Lung (tissue), 16 donors: ENCODE measurements around the gene PNO1. TPM values are rescaled to one million over a fixed set of nuclear protein-coding genes. Genes with fewer than 3 reads are reported as not detected.
A peak's percentile ranks its signal among the peaks of the same experiment; 100 is the strongest.

Experiments
- ATAC-seq: fragments of 200-7000 bp; cut with Tn5 transposase; one replicate; pipeline ENCODE4 v1.9.1; 2020; ENCODE audit warnings: moderate number of reproducible peaks; ENCODE audit not compliant: insufficient read depth, low FRiP score
- DNase-seq, 3 donors: peaks; one replicate each; pipeline ENCODE4 v3.0.0-alpha.2; 2013 to 2017
- H3K27ac ChIP-seq, 2 donors: one replicate each; pipeline ENCODE4 v1.5.1; 2013; ENCODE audit warnings: mild to moderate bottlenecking in 2 of 2, moderate library complexity in 2 of 2, control low read depth in 1 of 2, inconsistent platforms in 1 of 2, low read depth in 1 of 2, low read length in 1 of 2
- H3K27me3 ChIP-seq, 3 donors: one replicate each; pipeline ENCODE4 v1.5.1; 2013; ENCODE audit warnings: low read length in 2 of 3; ENCODE audit not compliant: control insufficient read depth in 3 of 3, insufficient read depth in 3 of 3
- H3K36me3 ChIP-seq, 4 donors: one replicate each; pipeline ENCODE4 v1.5.1; 2013; ENCODE audit warnings: low read length in 4 of 4, mild to moderate bottlenecking in 1 of 4, moderate library complexity in 1 of 4; ENCODE audit not compliant: control insufficient read depth in 4 of 4, insufficient read depth in 4 of 4
- H3K4me1 ChIP-seq, 5 donors: one replicate each; pipeline ENCODE4 v1.5.1; 2013; ENCODE audit warnings: low read length in 5 of 5, mild to moderate bottlenecking in 2 of 5, moderate library complexity in 1 of 5; ENCODE audit not compliant: control insufficient read depth in 5 of 5, insufficient read depth in 5 of 5
- H3K4me3 ChIP-seq: one replicate; pipeline ENCODE4 v1.5.1; 2013; ENCODE audit warnings: mild to moderate bottlenecking, control low read depth, moderate library complexity
- H3K9ac ChIP-seq, 2 donors: one replicate each; pipeline ENCODE4 v1.5.1; 2013; ENCODE audit warnings: low read length in 2 of 2, control low read depth in 1 of 2; ENCODE audit not compliant: insufficient read depth in 1 of 2
- H3K9me3 ChIP-seq, 4 donors: one replicate each; pipeline ENCODE4 v1.5.1; 2013; ENCODE audit warnings: low read length in 3 of 4, mild to moderate bottlenecking in 1 of 4, moderate library complexity in 1 of 4; ENCODE audit not compliant: control insufficient read depth in 4 of 4, insufficient read depth in 3 of 4
- WGBS, 2 donors: extraction: QIAGEN DNeasy Blood & Tissue Kit; methylation state at CpG; one replicate each; pipeline ENCODE4 v1.1.7; 2013; 5-methylcytosine and 5-hydroxymethylcytosine counted together
- long read RNA-seq, 5 donors: transcript quantifications; one replicate each; lab custom pipeline, GENCODE V29; 2026
- polyA plus RNA-seq, 2 donors: library from polyadenylated mRNA; stranded (reverse); fragments of 200-250 nt; gene quantifications; one replicate each; pipeline ENCODE4 v1.2.1, GENCODE V29; 2013
- total RNA-seq, 2 donors: library from RNA; depleted of rRNA in 1 of 2; stranded (reverse); fragments of >200 nt in 1 of 2; gene quantifications; one replicate each; pipeline ENCODE4 v1.2.1, GENCODE V29; 2014 to 2021
- TF ChIP-seq, protein P1 (sequence below): IDR thresholded peaks from 2 replicates; pipeline ENCODE4 v1.5.1; 2012; ENCODE audit warnings: mild to moderate bottlenecking; ENCODE audit errors: control extremely low read depth, extremely low read depth
- donor health status: control.
- donor health status: control.
- donor health status: Bipolar disorder and iron deficiency.
- donor health status: healthy.
- donor health status: DM: yes; HTN: yes; CAD: no.

Gene PNO1
- total RNA-seq: 10 to 100 TPM in 1 of 2 donors, 1 to 10 TPM in 1; 7.8 to 13.3 TPM
- polyA plus RNA-seq: 10 to 100 TPM in 1 of 2 donors, 1 to 10 TPM in 1; 8.2 to 19.4 TPM
- long read RNA-seq, donor 1, transcript PNO1-201 (7 exons, 2,286 nt): major isoform, 13 of 13 reads
- long read RNA-seq, donor 1, partial matches to known transcripts: 0 of 13 reads
- long read RNA-seq, donor 1, other reads (novel, unspliced or antisense): 0 of 13 reads
- long read RNA-seq, donor 2, transcript PNO1-201 (7 exons, 2,286 nt): major isoform, 5 of 5 reads
- long read RNA-seq, donor 2, partial matches to known transcripts: 0 of 5 reads
- long read RNA-seq, donor 2, other reads (novel, unspliced or antisense): 0 of 5 reads
- long read RNA-seq, donor 3, partial matches to known transcripts: 0 of 4 reads
- long read RNA-seq, donor 3, other reads (novel, unspliced or antisense): 0 of 4 reads
- long read RNA-seq, donor 4, transcript PNO1-201 (7 exons, 2,286 nt): major isoform, 8 of 8 reads
- long read RNA-seq, donor 4, partial matches to known transcripts: 0 of 8 reads
- long read RNA-seq, donor 4, other reads (novel, unspliced or antisense): 0 of 8 reads
- long read RNA-seq, donor 5, transcript PNO1-201 (7 exons, 2,286 nt): major isoform, 8 of 8 reads
- long read RNA-seq, donor 5, partial matches to known transcripts: 0 of 8 reads
- long read RNA-seq, donor 5, other reads (novel, unspliced or antisense): 0 of 8 reads

DNA sequence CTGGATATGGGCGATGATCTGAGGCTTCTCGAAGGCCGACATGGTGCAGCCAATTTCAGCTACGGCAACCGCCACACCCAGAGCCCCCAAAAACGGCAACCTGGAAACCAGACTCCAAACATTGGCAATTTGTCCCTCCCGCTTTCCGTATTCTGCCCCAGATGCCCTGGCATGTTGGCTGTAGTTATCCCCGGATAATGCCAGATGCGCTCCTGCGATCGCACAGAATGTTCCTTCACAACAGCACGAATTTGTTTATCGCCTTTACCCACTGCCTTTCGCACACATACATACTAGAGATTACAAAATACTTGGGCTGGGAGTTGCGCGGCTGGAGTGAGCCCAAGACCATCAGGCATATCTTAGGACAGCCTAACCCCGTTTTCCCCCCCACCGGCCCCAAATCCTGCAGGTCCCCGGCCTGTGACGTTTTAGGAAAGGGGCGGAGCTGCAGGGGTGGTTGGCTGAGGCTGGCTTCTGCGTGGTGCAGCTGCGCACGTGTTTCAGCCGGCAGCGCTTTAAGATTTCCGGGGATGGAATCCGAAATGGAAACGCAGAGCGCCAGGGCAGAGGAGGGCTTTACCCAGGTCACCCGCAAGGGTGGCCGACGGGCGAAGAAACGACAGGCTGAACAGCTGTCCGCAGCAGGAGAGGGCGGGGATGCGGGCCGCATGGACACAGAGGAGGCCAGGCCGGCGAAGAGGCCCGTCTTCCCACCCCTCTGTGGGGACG, at the start of gene PNO1:
Gene PNO1, plus strand, starts transcription at position 487 of the 732 bp plus-strand sequence. Its CDS starts 47 bp downstream, at position 534.
- DNase-seq: peak; percentile 97 to 98 (median 98)
- Histone ChIP-seq H3K9me3 (no peaks in the 10 kb centered on the region), H3K4me1 (peaks cover 0 to 18% (median 8%) of the 10 kb centered on the region in 5 donors), H3K27me3 (no peaks in the 10 kb centered on the region), H3K36me3 (peaks cover 0 to 17% (median 5%) of the 10 kb centered on the region in 4 donors), H3K27ac (peak within 1 kb of the TSS; percentile 77 to 89), H3K9ac (peak within 1 kb of the TSS; percentile 95 to 100), H3K4me3 (peak within 1 kb of the TSS; percentile 99)
- TF ChIP-seq, protein P1, sequence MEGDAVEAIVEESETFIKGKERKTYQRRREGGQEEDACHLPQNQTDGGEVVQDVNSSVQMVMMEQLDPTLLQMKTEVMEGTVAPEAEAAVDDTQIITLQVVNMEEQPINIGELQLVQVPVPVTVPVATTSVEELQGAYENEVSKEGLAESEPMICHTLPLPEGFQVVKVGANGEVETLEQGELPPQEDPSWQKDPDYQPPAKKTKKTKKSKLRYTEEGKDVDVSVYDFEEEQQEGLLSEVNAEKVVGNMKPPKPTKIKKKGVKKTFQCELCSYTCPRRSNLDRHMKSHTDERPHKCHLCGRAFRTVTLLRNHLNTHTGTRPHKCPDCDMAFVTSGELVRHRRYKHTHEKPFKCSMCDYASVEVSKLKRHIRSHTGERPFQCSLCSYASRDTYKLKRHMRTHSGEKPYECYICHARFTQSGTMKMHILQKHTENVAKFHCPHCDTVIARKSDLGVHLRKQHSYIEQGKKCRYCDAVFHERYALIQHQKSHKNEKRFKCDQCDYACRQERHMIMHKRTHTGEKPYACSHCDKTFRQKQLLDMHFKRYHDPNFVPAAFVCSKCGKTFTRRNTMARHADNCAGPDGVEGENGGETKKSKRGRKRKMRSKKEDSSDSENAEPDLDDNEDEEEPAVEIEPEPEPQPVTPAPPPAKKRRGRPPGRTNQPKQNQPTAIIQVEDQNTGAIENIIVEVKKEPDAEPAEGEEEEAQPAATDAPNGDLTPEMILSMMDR: no peak
- peak; percentile 99 for ATAC-seq
- 0 to 1% methylated on average over 44 of the region's 44 CpGs for WGBS, 2 donors

DNA sequence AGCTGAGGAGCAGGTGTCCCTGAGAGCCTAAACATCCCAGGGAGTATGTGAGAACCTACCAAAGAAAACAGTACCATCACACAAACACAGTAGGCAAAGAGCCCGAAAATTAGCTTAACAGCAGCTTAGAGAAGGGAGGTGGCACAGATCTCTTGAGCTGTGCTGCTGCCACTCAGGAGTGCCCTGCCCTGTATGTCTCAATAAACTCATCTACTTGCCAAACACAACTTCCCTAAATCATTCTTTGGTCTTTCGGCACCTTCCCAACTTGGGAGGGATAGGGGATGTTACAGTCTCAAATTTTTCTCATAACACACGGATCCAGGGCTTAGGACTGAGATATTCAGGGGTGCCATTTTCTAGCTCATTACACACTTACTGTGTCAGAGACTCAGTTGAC, 49.6 kb upstream of the PNO1 start:
- 40 to 76% methylated on average over 3 of the region's 3 CpGs for WGBS, 2 donors
- no peak for DNase-seq
- peaks cover 0 to 4% (median 0%) of the 10 kb centered on the region in 4 donors for H3K9me3 ChIP-seq
- H3K27ac ChIP-seq: no peak overlapping the region
- no peaks in the 10 kb centered on the region for H3K27me3 ChIP-seq
- peak; percentile 53 for ATAC-seq
- H3K9ac ChIP-seq: no peak overlapping the region
- TF ChIP-seq, protein P1: no peak
- no peaks in the 10 kb centered on the region for H3K4me1 ChIP-seq
- no peak overlapping the region for H3K4me3 ChIP-seq
- H3K36me3 ChIP-seq: no peaks in the 10 kb centered on the region

DNA sequence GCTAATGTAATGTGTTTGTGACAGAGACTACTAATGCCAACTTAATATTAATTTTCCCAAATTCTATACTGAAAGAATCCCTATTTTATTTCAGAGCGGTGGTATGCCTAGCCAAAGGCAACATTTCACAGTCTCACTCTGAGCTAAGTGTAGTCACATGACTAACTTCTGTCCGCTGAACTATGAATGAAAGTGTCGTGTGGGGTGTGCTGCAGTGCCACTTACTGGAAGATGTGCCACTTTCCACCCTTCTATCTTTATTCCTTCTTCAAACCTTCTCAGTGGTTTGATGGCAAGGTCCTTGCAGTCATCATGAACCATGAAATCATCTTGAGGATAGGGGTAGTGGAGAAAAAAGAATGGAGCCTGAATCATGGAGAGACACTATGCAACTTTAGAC, 47.6 kb upstream of the PNO1 start:
- Histone ChIP-seq H3K9ac (no peak overlapping the region), H3K9me3 (peaks cover 0 to 4% (median 0%) of the 10 kb centered on the region in 4 donors), H3K27ac (no peak overlapping the region), H3K4me3 (no peak overlapping the region), H3K27me3 (no peaks in the 10 kb centered on the region), H3K4me1 (no peaks in the 10 kb centered on the region), H3K36me3 (no peaks in the 10 kb centered on the region)
- no peak for ATAC-seq
- 51 to 72% methylated on average over 3 of the region's 3 CpGs for WGBS, 2 donors
- DNase-seq: no peak
- TF ChIP-seq, protein P1: no peak
